Sigmoid colon (tissue), 7 donors: Measurements from ENCODE around the gene RNASET2. TPM values are rescaled to one million over a fixed set of nuclear protein-coding genes. Genes with fewer than 3 reads are reported as not detected.

Source experiments
- DNase-seq: peaks from one replicate; pipeline ENCODE4 v3.0.0-alpha.2; 2019
- H3K27ac ChIP-seq, 4 donors: fragments of 200-600 bp; sonication (generic); one replicate each; pipeline ENCODE4 v1.5.1; 2016 to 2019; ENCODE audit warnings: mild to moderate bottlenecking in 1 of 4
- H3K27me3 ChIP-seq, 3 donors: fragments of 200-600 bp; sonication (generic); one replicate each; pipeline ENCODE4 v1.5.1; 2019; ENCODE audit warnings: mild to moderate bottlenecking in 1 of 3
- H3K36me3 ChIP-seq, 4 donors: fragments of 200-600 bp; sonication (generic); one replicate each; pipeline ENCODE4 v1.5.1; 2016 to 2019
- H3K4me1 ChIP-seq, 4 donors: fragments of 200-600 bp; sonication (generic); one replicate each; pipeline ENCODE4 v1.5.1; 2017 to 2019
- H3K4me3 ChIP-seq, 4 donors: fragments of 200-600 bp; sonication (generic); one replicate each; pipeline ENCODE4 v1.5.1; 2017 to 2019; ENCODE audit warnings: mild to moderate bottlenecking in 2 of 4, moderate library complexity in 1 of 4
- H3K9me3 ChIP-seq, 4 donors: fragments of 200-600 bp in 3 of 4; sonication (generic) in 3 of 4; one replicate each; pipeline versions ENCODE4 v1.5.1 to v1.6.1; 2013 to 2019
- EP300 ChIP-seq, 4 donors: sonication (generic); formaldehyde crosslinking; IDR thresholded peaks; one replicate each; pipeline ENCODE4 v1.6.1; 2017; ENCODE audit warnings: antibody characterized with exemption in 4 of 4
- POLR2A ChIP-seq, 2 donors: fragments of 450-650 bp; IDR thresholded peaks; one replicate each; pipeline ENCODE4 v1.6.1; 2016; ENCODE audit warnings: antibody characterized with exemption in 2 of 2, mild to moderate bottlenecking in 2 of 2, moderate library complexity in 2 of 2
- POLR2AphosphoS5 ChIP-seq, 4 donors: sonication (generic); formaldehyde crosslinking; IDR thresholded peaks; one replicate each; pipeline ENCODE4 v1.6.1; 2017; ENCODE audit warnings: antibody characterized with exemption in 4 of 4
- WGBS, 2 donors: extraction: QIAGEN DNeasy Blood & Tissue Kit; methylation state at CpG; one replicate each; pipeline ENCODE4 v1.1.7; 2013; 5-methylcytosine and 5-hydroxymethylcytosine counted together
- intact Hi-C: fragments of 100-400 bp; cut with DNase I; formaldehyde crosslinking; loops from one replicate; pipeline ENCODE4 v1.15.1; 2023
- polyA plus RNA-seq, 3 donors: library from polyadenylated mRNA; stranded (reverse); fragments of 200-250 nt; gene quantifications; one replicate each; pipeline ENCODE4 v1.2.3, GENCODE V29; 2013
- total RNA-seq, 4 donors: library from RNA; depleted of rRNA; stranded (reverse); fragments of >200 nt; gene quantifications; one replicate each; pipeline ENCODE4 v1.1.0, GENCODE V29; 2016
- TF ChIP-seq, protein P1 (sequence below), 4 experiments: fragments of 450-650 bp in 3 of 4; fragments of 200-600 bp in 1 of 4; IDR thresholded peaks; one replicate each; pipeline ENCODE4 v1.5.1; 2016 to 2019; ENCODE audit warnings: antibody characterized with exemption in 4 of 4, mild to moderate bottlenecking in 3 of 4, moderate library complexity in 2 of 4
- donor health status: healthy with polysubstance abuse.
- donor health status: Bipolar disorder and iron deficiency.
- donor health status: healthy.

The RNASET2 gene
- total and polyA plus RNA-seq, 7 donors, result 35.4 to 83.9 (median 43.9) TPM

GRCh38 chr6:166957087-166957804, 896 bp upstream of the RNASET2 start:
- TF ChIP-seq POLR2A (IDR thresholded peaks at IDR 0.05) (no peak), POLR2AphosphoS5 (IDR thresholded peaks at IDR 0.05) (no peak), EP300 (IDR thresholded peaks at IDR 0.05) (no peak)
- TF ChIP-seq, protein P1, sequence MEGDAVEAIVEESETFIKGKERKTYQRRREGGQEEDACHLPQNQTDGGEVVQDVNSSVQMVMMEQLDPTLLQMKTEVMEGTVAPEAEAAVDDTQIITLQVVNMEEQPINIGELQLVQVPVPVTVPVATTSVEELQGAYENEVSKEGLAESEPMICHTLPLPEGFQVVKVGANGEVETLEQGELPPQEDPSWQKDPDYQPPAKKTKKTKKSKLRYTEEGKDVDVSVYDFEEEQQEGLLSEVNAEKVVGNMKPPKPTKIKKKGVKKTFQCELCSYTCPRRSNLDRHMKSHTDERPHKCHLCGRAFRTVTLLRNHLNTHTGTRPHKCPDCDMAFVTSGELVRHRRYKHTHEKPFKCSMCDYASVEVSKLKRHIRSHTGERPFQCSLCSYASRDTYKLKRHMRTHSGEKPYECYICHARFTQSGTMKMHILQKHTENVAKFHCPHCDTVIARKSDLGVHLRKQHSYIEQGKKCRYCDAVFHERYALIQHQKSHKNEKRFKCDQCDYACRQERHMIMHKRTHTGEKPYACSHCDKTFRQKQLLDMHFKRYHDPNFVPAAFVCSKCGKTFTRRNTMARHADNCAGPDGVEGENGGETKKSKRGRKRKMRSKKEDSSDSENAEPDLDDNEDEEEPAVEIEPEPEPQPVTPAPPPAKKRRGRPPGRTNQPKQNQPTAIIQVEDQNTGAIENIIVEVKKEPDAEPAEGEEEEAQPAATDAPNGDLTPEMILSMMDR (IDR thresholded peaks at IDR 0.05), result no peak
- peak overlapping the region; percentile 82 to 90 (median 88) for H3K27ac ChIP-seq
- peaks cover 0 to 21% (median 17%) of the 10 kb centered on the region in 4 donors for H3K4me1 ChIP-seq
- intact Hi-C loops, result loop anchor here (2.0 to 10.0 kb wide), 4 partner anchors 42 to 574 kb away; partner anchors contain the start of genes CEP43, MPC1 and RPS6KA2
- H3K27me3 ChIP-seq, result no peaks in the 10 kb centered on the region
- H3K36me3 ChIP-seq, result no peaks in the 10 kb centered on the region
- WGBS, 2 donors, result 1 to 5% methylated on average over 26 of the region's 26 CpGs
- no peaks in the 10 kb centered on the region for H3K9me3 ChIP-seq
- peak overlapping the region; percentile 63 to 97 (median 78) for H3K4me3 ChIP-seq
- peak; percentile 84 for DNase-seq

DNA sequence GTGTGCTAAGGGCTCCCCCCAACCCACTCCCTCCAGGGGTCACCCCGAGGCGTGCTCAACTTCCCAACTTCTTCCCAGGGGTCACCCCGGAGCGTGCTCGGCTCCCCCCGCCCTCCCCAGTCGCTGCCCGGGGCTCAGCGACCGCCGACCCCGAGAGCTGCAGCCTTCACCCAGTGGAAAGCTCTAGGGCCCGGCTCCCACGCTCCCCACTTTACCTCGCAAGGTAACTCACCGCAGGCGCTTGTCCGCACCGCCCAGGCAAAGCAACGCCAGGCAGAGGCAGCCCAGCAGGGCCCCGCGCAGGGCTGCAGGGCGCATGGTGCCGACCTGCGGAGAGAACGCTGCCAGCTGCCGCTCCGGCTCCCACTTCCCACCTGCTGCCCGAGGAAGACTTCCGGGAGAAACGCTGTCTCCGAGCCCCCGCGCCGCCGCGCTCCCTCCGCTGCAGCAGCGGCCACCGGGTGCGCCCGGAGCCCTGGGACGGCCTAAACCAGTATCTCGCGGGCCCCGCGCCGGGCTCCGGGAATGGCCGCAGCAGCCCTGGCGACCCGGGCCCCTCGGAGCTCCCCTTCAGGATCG, 396 bp downstream of the RNASET2 start:
- H3K27ac ChIP-seq, result peak overlapping the region; percentile 82 to 90 (median 88)
- H3K27me3 ChIP-seq, result no peaks in the 10 kb centered on the region
- intact Hi-C loops, result loop anchor here (2.0 to 10.0 kb wide), 4 partner anchors 43 to 573 kb away; partner anchors contain the start of genes CEP43, MPC1 and RPS6KA2
- TF ChIP-seq, protein P1 (IDR thresholded peaks at IDR 0.05), result no peak
- TF ChIP-seq POLR2AphosphoS5 (IDR thresholded peaks at IDR 0.05) (no peak), POLR2A (IDR thresholded peaks at IDR 0.05) (no peak), EP300 (IDR thresholded peaks at IDR 0.05) (no peak)
- no peak for DNase-seq
- no peaks in the 10 kb centered on the region for H3K9me3 ChIP-seq
- H3K36me3 ChIP-seq, result no peaks in the 10 kb centered on the region
- H3K4me3 ChIP-seq, result peak overlapping the region; percentile 63 to 97 (median 78)
- WGBS, 2 donors, result 1% methylated on average over 54 of the region's 54 CpGs
- H3K4me1 ChIP-seq, result peaks cover 0 to 21% (median 17%) of the 10 kb centered on the region in 4 donors

DNA sequence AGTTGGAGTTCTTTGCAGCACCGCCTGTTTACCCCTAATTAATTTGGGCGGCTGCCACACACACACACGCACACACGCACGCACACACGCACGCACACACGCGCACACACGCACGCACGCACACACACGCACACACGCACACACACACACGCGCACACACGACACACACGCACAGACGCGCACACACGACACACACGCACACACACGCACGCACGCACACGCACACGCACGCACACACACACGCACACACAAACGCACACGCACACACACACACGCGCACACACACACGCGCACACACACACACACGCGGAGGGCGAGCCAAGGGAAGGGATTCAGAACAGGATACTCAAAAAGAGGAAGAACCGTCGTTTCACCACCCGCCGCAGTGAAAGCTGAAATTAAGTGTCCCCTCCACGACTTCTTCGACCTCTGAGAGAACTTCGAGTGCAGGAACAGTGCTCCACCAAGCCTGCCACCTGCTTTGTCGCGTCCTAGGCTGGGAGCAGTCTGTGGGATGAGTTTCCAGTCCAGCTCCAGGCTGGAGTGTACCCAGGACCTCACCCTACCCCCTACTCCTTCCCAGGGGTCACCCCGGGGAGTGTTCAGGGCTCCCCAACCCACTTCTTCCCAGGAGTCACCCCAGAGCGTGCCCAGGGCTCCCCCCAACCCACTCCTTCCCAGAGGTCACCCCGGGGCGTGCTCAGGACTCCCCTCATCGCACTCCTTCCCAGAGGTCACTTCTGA, 1.1 kb downstream of the RNASET2 start:
- peaks cover 0 to 21% (median 17%) of the 10 kb centered on the region in 4 donors for H3K4me1 ChIP-seq
- intact Hi-C loops, result loop anchor here (5.0 to 10.0 kb wide), 2 partner anchors 90 to 328 kb away; partner anchors contain the start of gene RPS6KA2
- H3K9me3 ChIP-seq, result no peaks in the 10 kb centered on the region
- peaks cover 0 to 5% (median 0%) of the 10 kb centered on the region in 4 donors for H3K36me3 ChIP-seq
- peak overlapping the region in 3 of 4 donors; percentile 82 to 90 (median 89) for H3K27ac ChIP-seq
- TF ChIP-seq POLR2A (IDR thresholded peaks at IDR 0.05) (no peak), EP300 (IDR thresholded peaks at IDR 0.05) (no peak), POLR2AphosphoS5 (IDR thresholded peaks at IDR 0.05) (no peak)
- TF ChIP-seq, protein P1 (IDR thresholded peaks at IDR 0.05), result no peak
- DNase-seq, result peak; percentile 73
- no peaks in the 10 kb centered on the region for H3K27me3 ChIP-seq
- 15 to 38% methylated on average over 52 of the region's 52 CpGs for WGBS, 2 donors
- H3K4me3 ChIP-seq, result peak overlapping the region; percentile 63 to 97 (median 78)

DNA sequence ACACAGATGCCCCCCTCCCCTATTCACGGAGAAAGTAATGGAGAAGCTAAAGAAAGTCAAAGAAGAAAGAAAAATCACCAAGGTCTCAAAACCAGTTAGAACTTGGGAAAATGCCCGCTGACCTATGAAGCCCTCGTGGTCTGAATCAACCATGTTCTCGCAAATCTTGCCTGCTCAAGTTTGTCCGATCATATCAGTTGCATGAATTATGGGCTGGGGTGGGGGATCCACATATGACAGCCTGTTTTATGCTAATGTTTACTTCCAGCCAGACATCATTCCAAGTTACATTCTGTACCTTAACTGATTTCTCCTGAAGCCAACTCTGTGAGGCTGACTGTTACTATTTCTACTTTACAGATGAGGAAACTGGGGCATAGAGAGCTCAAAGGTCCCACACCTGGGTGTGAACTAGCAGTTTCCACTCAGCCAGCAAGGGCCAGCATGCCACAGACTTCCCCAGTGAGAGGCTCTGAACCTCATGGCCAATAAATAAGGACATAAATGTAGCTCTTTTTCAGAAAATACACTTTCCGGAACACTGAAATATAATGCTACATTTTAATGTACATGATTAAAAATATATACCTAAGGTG, 2.1 kb downstream of the RNASET2 start:
- TF ChIP-seq EP300 (IDR thresholded peaks at IDR 0.05) (no peak), POLR2AphosphoS5 (IDR thresholded peaks at IDR 0.05) (no peak), POLR2A (IDR thresholded peaks at IDR 0.05) (no peak)
- TF ChIP-seq, protein P1 (IDR thresholded peaks at IDR 0.05), result no peak
- no peak for DNase-seq
- no peak overlapping the region for H3K4me3 ChIP-seq
- no peaks in the 10 kb centered on the region for H3K27me3 ChIP-seq
- intact Hi-C loops, result loop anchor here (10.0 kb wide), 1 partner anchor 89 kb away; no protein-coding TSS in a partner anchor
- H3K9me3 ChIP-seq, result no peaks in the 10 kb centered on the region
- WGBS, 2 donors, result 89 to 93% methylated on average over 6 of the region's 6 CpGs
- H3K36me3 ChIP-seq, result peaks cover 0 to 11% (median 0%) of the 10 kb centered on the region in 4 donors
- no peak overlapping the region for H3K27ac ChIP-seq
- H3K4me1 ChIP-seq, result peaks cover 0 to 21% (median 17%) of the 10 kb centered on the region in 4 donors
